Muscle of leg (tissue), 11 donors: ENCODE results near the gene EGFR. TPM values are rescaled to one million over a fixed set of nuclear protein-coding genes. Genes with fewer than 3 reads are reported as not detected.

Experiments
- DNase-seq: peaks from one replicate; pipeline ENCODE4 v3.0.0; 2013
- H3K27ac ChIP-seq: one replicate; pipeline ENCODE4 v1.5.1; 2013; ENCODE audit warnings: mild to moderate bottlenecking, low read length, control low read depth
- H3K27me3 ChIP-seq: one replicate; pipeline ENCODE4 v1.6.1; 2013; ENCODE audit warnings: low read length; ENCODE audit not compliant: control insufficient read depth, insufficient read depth
- H3K36me3 ChIP-seq: one replicate; pipeline ENCODE4 v1.6.1; 2013; ENCODE audit warnings: low read length; ENCODE audit not compliant: control insufficient read depth, insufficient read depth
- H3K4me1 ChIP-seq: one replicate; pipeline ENCODE4 v1.6.1; 2013; ENCODE audit warnings: low read length; ENCODE audit not compliant: control insufficient read depth, insufficient read depth
- H3K4me3 ChIP-seq: one replicate; pipeline ENCODE4 v1.5.1; 2013; ENCODE audit warnings: low read length, control low read depth
- H3K9me3 ChIP-seq: replicated peaks from 2 replicates; pipeline ENCODE4 v1.6.1; 2013; ENCODE audit warnings: low read depth, low read length; ENCODE audit not compliant: control insufficient read depth
- WGBS: methylation state at CpG from one replicate; pipeline ENCODE4 v1.1.5; 2013; ENCODE audit warnings: missing lambda C conversion rate; ENCODE audit not compliant: insufficient coverage; 5-methylcytosine and 5-hydroxymethylcytosine counted together
- polyA plus RNA-seq, 8 donors: library from polyadenylated mRNA; unstranded; fragments of 120-200 nt; gene quantifications; one replicate each; pipeline versions ENCODE4 v1.2.1 to v1.2.3, GENCODE V29; 2013; ENCODE audit warnings: inconsistent platforms in 1 of 8, low replicate concordance in 1 of 8; ENCODE audit not compliant: insufficient read length in 8 of 8, insufficient read depth in 1 of 8
- total RNA-seq: library from RNA; stranded (reverse); fragments of 120-200 nt; gene quantifications from one replicate; pipeline ENCODE4 v1.2.4, GENCODE V29; 2013

Gene EGFR
- total and polyA plus RNA-seq, 9 donors, result 18.6 to 42.8 (median 25.5) TPM

DNA sequence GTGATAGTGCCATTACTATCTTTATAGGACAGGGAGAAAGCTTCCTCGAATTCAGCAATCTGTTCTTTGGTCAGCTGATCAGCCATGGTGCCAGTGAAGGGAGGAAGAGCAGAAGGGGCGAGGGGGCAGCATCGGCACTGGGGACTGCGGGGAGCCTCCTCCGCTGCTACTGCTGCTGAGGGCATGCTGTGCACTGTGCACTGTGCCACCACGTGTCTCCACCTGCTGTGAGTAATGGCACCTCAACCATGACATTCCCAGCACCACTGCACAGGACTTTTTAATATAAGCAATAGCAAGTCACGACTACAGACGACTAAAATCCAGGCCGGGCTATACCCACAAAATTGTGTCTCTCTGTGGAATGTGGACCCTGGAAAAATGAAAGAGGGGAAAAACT, 241.4 kb downstream of the EGFR start:
- Histone ChIP-seq H3K4me1 (peaks cover 5% of the 10 kb centered on the region), H3K27ac (no peak overlapping the region), H3K36me3 (no peaks in the 10 kb centered on the region), H3K4me3 (no peak overlapping the region), H3K9me3 (peaks cover 2% of the 10 kb centered on the region), H3K27me3 (peaks cover 11% of the 10 kb centered on the region)
- no peak for DNase-seq
- 86% methylated on average over 5 of the region's 9 CpGs for WGBS

DNA sequence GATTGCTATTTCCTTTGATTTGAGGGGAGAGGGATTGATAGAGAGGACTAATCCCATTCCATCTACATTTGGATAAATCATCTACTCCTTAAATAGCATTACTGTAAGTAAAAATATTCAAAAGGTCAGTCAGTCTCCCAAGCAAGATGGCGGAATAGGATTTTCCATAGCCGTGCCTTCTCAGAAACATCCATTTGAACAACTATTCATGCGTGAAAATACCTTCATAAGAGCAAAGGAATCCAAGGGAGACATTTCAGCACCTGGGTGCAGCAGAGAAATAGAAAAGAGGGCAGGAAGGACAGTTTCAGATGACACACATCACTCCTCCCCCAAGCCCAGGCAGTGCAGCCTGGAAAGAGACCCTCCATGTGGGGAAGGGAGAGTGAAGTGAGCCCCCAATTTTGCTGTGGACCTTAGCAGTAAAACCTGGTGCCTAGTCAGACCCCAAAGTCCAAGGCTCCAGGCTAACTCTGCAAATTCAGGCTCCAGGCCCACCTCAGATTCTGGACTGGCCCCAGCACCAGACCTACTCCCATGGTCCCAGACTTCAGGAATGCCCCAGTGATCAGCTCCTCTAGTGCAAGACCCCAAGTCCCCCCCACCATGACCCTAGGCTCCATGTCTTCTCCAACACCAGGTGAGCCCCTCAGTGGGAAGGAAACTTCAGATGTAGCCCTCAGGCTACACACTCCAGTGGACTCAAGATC, 242.0 kb downstream of the EGFR start:
- DNase-seq, result no peak
- Histone ChIP-seq H3K4me3 (no peak overlapping the region), H3K4me1 (peaks cover 2% of the 10 kb centered on the region), H3K36me3 (no peaks in the 10 kb centered on the region), H3K9me3 (peaks cover 2% of the 10 kb centered on the region), H3K27me3 (peaks cover 8% of the 10 kb centered on the region), H3K27ac (no peak overlapping the region)
- no CpG with 5 or more reads among the region's 3 CpGs for WGBS
